Medulla oblongata (tissue), 1 donor: ENCODE measurements around the gene SLC22A3.

Source experiments
- DNase-seq: peaks from one replicate; pipeline ENCODE4 v3.0.0-alpha.2; 2015; ENCODE audit errors: extremely low spot score

The SLC22A3 gene

DNA sequence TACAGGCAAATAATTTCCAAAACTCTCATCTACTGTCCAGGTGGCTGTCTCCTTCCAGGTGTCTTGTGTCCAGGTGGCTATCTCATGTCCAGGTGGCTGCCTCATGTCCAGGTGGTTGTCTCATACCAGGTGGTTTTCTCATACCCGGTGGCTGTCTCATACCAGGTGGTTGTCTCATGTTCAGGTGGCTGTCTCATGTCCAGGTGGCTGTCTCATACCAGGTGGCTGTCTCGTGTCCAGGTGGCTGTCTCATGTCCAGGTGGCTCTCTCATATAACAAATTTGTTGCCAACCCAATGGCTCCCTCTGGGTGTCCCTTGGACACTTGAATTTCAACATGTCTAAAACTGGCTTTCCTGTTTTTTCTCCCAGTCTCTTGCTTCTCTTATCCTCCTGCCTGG lies 14.3 kb upstream of the SLC22A3 start:
- DNase-seq: no peak

DNA sequence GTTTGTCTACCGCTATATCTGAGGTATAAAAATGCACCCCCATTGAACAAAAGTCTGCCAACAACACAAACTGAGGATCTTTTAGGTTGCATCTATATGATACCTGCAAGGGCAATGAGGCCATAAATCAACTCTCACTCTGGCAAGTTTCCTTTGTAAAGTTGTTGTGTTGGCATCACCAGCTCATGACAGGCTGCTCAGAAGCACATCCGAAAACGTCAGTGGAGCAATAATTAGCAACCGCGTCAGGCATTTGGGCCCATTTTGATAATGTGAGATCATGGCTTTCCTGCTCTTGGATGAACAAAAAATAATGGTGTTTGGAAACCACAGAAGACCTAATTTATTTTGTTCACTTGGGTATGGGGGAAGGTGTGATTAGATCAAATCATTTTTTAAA lies 12.0 kb upstream of the SLC22A3 start:
- DNase-seq: no peak

DNA sequence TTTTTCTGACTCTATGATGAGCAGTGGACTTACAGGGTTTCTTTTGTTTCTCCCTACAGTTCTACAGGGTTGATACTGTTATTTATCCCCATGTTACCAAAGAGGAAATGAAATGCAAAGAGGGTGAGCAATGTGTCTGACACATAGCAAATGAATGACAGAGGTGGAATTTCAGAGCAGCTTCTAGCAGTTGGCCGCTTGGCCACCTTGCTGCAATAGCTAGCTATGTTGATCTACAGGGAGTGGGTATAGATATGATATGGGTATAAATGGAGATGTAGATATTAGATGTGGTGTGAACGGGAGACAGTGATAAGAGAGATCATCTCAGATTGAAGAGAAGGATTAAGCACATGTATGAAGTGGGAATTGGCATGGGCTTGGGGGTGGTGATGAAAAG lies 10.9 kb upstream of the SLC22A3 start:
- DNase-seq: no peak

DNA sequence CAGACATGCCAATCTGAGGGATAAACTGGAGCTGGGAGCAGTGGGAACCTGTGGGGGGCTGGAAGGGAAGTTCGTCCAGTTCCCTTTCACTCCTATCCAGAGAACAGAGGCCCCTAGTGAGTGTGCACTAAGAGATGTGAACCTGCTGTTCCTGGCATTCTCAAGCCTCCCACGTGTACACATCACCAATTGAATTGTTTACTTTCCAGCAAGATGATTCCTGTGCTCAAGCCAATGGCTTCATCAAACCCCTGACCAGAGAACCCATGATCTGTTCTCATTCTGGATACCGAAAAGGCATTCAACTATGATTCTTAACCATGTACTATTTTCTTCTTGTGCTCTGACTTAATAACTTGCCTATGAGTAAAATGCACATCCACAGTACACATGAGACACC lies 10.2 kb upstream of the SLC22A3 start:
- DNase-seq: no peak

DNA sequence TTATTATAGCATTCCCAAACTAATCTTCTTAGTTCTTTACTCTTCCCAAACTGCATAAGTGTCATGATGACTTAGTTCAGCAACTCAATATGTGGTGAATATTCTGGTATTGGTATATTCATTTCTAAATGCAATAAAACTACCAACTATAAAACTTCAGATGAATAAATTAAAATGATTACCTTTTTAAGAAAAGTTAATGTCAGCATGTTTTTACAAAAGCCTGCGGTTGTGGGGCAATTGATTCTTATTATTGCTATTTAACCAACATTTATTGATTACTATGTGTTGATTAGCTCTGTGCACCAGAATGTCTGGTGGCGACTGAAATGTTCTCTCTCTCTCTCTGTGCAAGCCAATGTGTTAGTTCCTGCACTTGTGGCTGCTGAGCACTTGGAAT lies 5.0 kb upstream of the SLC22A3 start:
- DNase-seq: no peak

DNA sequence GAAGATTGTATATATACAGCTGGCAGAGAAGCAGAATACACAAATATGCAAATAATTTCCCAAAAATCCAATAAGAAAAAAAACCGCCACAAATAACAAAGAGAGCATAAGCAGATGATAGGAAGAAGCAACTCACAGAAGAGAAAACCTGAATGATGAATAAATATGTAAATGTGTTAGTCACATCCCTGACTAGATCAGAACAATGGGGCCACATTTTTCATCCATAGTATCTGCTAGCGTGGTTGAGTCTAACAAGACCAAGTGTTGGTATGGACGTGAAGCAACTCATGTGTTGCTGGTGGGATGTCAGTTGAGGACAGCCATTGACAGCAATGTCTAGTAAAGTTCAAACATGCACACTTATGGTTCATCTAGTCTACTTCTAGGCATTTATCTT lies 3.9 kb upstream of the SLC22A3 start:
- DNase-seq: no peak

DNA sequence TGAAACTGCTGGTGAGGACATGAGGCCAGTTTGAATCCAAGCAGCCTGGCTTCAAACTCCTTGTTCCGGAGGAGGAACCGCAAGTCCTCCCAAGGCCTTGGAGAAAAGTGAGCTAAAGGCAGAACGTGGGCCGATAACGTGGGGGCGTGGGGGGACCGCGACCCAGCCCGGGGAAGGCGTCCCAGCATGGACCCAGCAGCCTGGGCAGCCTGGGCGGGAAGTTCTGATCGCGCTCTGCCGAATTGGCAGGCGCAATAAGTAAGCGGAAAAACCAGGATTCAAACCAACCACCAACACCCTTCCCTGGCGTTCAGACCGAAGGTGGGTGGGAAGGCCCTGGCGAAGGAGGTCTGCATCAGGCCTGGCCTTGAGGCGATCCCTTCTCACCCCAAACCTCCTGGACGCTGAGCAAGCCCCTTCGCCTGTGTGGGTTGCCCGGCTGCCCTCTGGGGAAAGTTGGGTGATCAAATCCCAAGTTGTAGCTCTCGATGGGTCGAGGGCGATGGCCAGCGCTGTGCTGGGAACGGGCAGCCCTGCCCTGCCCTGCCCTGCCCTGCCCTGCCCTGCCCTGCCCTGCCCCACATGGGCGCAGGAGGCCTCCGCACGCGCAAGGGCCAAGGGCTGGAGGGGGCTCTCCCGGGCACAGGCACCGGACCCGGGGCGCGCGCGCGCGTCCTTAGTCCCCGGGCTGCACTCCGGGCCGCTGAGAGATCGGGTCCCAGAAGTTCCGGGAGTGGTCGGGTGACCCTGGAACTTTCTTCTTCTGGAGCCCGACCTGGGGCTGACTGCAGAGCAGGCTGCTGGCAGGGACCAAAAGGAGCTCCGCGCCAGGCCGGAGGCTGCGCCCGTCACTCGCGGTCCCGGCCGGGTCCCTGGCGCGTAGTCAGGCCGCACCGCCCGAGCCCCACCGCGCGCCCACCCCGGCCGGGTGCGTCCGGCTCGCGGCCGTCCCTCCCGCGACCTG lies 637 bp upstream of the SLC22A3 start:
- no peak for DNase-seq

DNA sequence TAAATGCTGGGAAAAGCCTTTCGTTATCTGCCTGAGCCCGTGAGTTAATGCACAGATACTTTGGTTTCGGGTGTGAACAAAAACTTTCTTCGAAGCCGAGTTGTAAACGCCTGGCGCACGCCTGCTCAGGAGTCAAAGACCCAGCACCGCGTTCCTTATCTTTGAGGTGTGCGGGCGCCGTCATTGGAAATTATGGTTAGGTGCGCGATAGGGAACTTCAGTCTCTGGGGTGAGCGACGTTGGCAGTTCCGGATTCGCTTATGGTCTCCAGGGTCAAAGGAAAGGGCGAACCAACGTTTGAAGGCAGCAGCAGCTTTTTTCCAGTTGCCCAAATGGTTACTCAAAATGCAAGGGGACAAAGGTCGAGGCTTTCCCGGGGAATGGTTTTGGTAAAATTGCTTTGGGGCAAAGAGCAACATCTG lies 853 bp downstream of the SLC22A3 start:
- DNase-seq: no peak

DNA sequence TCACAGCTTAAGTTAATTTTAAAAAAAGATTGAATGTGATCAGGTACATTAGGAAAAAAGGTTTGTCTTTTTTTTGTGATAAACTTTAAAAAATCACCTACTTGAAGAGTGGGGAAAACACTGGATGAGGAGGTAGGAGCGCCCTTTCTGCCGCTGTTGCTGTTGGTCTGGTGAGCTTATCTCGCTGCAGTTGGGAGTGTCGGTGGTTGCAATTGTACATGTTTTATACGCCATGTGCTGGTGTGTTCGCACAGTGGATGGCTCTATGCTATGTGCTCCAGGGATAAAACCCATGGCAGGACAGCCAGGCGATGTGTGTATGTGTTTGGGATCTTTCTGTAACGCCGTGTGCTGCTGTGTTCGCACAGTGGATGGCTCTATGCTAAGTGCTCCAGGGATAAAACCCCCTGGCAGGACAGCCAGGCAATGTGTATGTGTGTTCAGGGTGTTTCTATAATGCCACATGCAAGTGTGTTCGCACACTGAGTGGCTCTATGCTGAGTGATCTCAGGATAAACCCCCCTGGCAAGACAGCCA lies 1.7 kb downstream of the SLC22A3 start:
- no peak for DNase-seq

DNA sequence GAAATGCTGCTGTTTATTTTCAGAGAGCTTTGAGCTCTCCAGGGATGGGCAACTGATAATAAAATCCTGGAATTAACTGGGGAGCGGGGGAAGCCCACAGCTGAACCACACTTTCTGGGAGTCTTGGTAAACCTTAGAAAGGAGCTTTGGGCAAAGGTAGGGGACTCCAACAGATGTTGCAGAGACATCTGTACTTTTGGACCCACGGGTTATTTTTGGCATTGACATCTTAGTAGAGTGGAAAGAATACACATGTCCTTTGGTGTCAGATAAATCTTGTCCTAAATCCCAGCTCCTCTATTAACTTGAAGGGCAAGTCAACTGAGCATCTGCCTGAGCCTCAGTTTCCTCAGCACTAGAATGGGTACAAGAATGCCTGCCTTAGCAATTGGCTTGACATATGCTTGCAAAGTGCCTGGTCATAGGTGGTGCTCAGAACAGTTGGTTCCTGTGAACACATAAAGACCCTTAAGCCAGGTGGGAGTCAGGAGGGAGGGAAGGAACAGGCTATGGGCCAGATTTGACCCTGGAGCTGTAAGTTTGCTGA lies 5.8 kb downstream of the SLC22A3 start:
- no peak for DNase-seq

DNA sequence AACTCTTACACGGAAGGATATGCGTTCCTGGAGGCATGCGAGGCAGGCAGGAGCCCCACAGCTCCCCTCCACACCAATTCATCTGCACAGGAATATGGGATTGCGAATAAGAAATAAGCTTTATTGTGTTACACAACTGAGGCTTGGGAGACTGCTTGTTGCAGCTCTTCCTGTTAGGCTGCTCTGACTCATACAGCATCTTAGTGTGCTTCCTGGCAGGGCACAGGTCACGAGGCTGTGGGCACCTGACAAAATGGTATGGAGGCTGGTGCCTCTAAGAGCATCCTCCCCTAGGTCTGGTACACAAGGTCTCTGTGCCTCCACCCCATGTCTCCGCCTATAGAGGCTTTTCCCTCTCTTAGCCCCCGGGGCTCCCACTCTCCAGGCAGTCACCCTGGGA lies 6.8 kb downstream of the SLC22A3 start:
- DNase-seq: no peak

DNA sequence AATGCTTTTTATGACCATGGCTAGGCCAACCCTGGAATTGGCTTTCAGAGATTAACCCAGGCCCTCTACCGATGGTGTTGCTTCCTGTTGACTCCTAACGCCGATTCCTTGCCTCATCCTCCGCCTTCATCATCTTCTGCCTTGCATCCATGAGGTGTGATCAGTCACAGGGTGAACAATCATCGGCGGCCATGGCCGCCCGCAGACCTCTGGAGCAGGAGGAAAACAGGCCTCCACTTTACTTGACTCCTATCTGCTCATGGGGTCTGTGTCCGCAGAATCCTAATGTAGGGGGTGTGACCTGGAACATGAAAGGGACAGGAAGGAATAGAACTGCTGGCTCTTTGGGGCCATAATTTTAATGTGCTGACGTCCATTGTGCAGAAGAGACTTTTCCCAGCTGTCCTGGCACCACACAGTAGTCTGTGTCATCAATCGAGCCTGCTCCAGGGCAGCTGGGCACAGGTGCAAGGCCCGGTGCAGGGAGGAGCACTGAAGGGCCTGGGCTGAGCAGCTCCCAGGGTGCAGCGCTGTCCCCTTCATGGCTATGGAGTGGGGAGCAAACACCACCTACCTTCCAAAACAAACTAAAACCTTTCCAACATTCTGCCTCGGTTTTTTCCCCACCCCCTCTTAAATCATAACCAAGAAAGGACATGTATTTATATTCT lies 8.0 kb downstream of the SLC22A3 start:
- DNase-seq: no peak

DNA sequence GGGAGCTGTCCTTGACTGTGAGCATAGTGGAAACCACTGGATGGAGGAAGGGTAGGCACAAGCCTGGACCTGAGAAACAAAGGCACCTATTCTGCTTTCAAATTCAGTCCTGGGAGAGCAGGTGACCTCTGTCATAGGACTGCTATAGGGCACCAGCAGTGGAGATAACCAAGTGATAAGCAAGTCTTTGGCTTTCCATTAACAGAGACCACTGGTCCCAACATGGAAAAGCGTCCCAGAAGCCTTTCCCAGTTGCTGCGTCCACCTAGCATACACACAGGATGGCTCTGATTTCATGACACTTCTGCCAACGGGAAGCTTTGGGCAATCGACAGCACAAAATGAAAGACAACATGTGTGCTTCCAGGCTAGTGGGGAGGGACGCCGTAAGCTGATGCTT lies 8.9 kb downstream of the SLC22A3 start:
- no peak for DNase-seq

DNA sequence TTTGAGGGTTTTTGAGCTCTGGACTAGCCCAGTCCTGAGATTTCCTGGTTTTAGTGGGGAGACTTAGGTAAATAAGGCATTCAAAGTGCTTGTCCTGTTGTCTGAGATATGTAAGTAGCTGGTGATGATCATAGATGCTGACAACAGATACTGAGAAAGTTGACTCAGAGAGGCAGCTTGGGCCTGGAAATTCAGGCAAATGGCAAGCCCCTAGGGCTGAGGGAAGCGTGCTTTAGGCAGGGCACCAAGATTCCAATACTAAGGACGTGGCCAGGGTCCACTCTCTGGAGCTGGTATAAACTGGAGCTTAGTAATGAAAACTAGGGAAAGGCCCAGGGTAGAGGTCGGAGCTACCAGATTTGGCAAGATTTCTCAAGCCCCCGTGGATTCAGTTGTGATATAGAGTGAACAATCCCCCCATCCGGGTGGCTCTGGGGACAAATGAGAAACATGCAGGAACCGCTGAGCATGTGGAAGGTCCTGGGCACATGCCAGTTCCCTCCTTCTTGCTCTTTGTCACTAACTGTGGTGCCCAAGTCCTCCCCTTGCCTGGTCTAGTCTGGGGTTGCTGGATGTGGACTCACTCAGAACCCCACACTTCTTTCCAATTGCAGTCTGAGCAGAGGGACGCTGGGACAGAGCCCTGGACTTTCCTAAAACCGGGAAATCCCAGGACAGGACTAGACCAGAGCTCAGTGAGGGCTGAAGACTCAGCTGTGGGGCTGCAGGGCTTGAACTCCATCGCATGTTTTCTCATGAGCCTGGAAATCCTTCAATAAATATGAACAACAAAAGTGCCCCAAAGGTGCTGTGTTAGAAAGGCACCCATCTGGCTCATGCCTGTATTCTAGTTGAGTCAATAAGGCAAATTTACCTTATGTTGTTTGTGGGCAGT lies 10.3 kb downstream of the SLC22A3 start:
- no peak for DNase-seq

DNA sequence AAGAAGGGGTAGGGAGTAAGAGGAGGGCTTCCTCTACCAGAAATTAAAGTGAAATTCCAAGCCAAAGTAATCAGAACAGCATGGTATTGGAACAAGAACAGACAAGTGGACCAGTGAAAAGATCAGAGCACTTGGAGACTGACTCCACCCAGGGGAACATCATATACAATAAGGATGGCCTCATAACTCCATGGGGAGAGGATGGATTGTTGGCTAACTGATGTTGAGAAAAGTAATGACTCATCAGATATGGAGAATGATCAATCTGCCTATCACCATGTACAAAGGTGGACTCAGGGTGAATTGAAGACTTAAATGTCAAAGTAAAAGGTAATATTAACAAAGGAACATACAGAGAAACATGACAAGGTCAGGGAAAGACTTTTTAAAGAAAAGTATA lies 12.8 kb downstream of the SLC22A3 start:
- no peak for DNase-seq

DNA sequence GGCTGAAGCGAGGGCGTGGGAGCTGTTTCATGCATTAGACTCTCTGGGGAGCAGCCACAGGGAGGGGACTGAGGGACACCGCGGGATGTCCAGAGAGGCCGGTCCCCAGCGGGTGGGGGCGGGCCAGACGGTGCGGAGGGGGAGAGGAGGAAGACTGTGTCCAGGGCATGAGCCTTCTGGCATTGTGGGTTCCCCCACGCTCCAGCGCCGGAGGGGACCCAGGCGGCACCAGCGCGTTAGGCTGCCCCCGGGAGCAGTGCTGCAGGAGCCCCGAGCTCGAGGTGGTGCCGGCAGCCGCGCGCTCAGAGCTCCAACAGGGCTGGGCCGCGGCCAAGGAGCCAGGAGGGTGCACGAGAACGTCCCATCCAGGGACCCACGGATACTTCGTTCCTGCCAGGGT lies 14.4 kb downstream of the SLC22A3 start:
- DNase-seq: no peak

DNA sequence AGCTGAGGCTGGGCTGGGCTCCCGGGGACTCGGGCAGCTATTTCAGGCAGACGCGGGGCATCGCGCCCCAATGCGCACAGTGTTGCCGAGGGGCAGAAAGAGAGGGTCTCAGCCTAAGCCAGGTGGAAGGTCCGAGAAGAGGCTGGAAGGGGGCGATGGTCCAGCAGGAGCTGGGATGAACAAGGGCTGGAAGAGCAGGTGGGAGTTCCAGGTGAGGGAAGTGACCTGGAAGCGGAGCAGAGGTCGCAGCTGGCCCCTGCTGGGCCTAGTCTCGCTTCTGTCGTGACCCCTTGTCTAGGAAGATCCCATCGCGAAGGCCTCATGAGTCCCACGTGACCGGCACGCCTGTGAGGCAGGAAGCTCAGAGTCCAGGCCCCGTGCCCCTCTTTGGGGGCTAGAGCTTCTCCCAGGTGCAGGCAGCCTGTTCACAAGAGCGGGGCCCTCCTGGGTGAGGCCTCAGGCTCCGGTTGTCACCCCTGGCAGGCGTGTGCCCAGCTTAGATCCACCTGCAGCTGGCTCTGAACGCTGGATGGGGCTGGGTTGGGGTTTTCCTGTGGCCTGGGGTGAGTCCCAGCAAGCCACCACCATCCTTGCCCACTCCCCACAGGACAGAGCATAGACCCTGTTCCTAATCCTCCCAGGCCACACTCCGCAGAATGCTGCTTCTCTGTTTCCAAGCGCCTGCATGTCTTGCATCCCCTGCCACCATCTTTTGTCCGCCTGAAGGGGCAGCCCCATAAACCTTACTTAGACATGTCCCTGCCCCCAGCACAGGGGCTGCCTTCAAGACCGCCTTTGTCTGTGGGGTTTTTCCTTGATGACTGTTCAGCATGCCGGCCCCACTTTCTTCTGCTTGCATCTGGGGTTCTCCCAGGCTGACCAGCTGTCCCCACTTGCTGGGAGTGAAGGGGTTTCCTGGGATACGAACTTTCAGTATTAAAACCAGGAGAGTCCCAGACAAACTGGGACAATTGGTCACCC lies 15.1 kb downstream of the SLC22A3 start:
- no peak for DNase-seq

DNA sequence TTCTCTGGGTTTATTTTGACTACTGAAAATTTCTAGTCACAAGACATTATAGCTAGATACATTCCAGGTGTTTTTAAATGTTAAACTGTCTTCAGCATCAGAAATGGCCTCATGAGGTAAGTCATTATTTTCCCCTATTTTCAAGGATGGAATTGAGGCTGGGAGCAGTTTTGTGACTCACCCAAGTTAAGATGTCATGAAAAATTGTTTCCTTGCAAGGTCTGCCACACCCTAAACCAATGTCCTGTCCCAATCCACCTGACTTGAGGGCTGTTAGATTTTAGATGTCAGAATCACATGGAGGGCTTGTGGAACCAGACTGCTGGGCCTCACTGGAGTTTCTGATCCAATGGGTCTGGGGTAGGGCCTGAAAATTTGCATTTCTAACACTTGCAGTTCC lies 16.9 kb downstream of the SLC22A3 start:
- no peak for DNase-seq

DNA sequence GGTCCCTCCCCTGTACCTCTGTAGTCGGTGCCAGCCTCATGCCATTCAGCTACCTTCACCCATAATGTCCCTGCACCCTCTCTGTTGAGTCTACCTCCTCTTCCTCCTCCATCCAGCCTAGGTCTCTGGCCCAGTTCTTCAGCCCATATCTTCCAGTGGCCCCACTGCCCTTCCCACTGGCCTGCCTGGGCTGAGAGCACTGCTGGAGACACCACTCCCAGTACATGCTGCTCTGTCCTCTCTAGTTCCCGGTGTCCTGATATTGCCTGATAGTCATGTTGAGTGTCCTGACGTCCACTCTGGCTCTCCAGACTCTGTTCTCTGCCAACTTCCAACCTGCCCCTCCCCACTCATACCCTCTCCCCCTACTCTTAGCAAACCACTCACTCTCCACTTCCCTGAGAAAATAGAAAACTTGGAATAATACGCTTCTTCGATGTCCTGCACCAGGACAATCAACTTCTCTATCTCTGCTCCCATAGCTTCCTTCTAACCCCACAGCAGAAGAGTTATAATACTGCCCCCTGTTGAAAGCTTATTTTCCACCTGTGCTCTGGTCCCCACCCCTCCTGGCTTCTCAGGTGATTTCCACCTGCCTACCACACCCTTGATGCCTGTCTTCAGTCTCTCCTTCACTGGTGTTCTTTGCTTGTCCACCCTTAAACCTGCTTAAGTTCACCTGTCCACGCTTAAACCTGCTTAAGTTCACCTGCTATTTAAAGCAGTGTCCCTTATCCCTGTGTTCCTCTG lies 19.8 kb downstream of the SLC22A3 start:
- DNase-seq: no peak

DNA sequence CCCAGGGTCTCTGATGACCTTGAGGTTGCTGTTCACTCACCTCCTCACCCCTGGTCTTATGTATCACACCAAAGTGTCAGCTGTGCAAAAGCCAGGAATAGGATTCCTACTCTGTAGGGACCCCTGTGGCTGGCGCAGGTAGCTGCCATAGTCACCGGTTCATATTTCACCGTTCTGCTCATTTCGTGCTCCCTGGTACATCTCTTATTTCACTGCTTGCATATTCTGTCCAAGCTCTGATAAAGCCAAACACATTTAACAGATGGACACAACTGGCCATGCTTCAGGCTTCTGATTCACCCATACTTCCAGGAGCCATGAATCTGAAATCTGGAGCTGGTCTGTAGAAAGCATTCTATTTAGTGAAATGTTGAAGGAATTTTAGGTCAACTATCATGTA lies 20.5 kb downstream of the SLC22A3 start:
- DNase-seq: no peak
